ENCODE data around the gene PFN3. TPM values are rescaled to one million over a fixed set of nuclear protein-coding genes. Genes with fewer than 3 reads are reported as not detected.

PFN3 gene
- total and polyA plus RNA-seq, 2 donors from 2014 or later (not counting 2 experiments from before 2014, with no cell fraction given): not detected

Other genes with a start within 250 kb of the PFN3 start
- gene RAB24, start 96.9 kb downstream of the PFN3 start, total RNA-seq: 12.1 and 12.7 TPM in 2 replicates
- 20.8 and 21.6 TPM in 2 replicates for gene RAB24, start 96.9 kb downstream of the PFN3 start, polyA plus RNA-seq
- 281 and 287 TPM in 2 replicates for gene PRELID1, start 96.9 kb downstream of the PFN3 start, total RNA-seq
- 393 and 452 TPM in 2 replicates for gene PRELID1, start 96.9 kb downstream of the PFN3 start, polyA plus RNA-seq
- 4.6 and 6.0 TPM in 2 replicates for gene MXD3, start 88.8 kb downstream of the PFN3 start, total RNA-seq
- 6.3 and 6.7 TPM in 2 replicates for gene MXD3, start 88.8 kb downstream of the PFN3 start, polyA plus RNA-seq
- gene LMAN2, start 49.0 kb downstream of the PFN3 start, total RNA-seq: 148 TPM in 2 replicates
- 187 and 188 TPM in 2 replicates for gene LMAN2, start 49.0 kb downstream of the PFN3 start, polyA plus RNA-seq
- gene RGS14, start 42.7 kb downstream of the PFN3 start, total RNA-seq: 19.6 and 22.1 TPM in 2 replicates
- gene RGS14, start 42.7 kb downstream of the PFN3 start, polyA plus RNA-seq: 20.2 and 22.1 TPM in 2 replicates
- not detected in 2 replicates for gene SLC34A1, start 16.2 kb downstream of the PFN3 start, total RNA-seq
- gene SLC34A1, start 16.2 kb downstream of the PFN3 start, polyA plus RNA-seq: not detected in 2 replicates
- gene F12, start 8.9 kb upstream of the PFN3 start, total RNA-seq: 6.0 and 9.7 TPM in 2 replicates
- 11.8 and 12.3 TPM in 2 replicates for gene F12, start 8.9 kb upstream of the PFN3 start, polyA plus RNA-seq
- 49.4 and 58.1 TPM in 2 replicates for gene GRK6, start 26.0 kb upstream of the PFN3 start, total RNA-seq
- gene GRK6, start 26.0 kb upstream of the PFN3 start, polyA plus RNA-seq: 44.7 and 50.5 TPM in 2 replicates
- gene PRR7, start 46.2 kb upstream of the PFN3 start, total RNA-seq: 2.4 and 3.0 TPM in 2 replicates
- 4.7 and 5.0 TPM in 2 replicates for gene PRR7, start 46.2 kb upstream of the PFN3 start, polyA plus RNA-seq
- 80.8 and 88.5 TPM in 2 replicates for gene DBN1, start 73.0 kb upstream of the PFN3 start, total RNA-seq
- 69.8 and 78.7 TPM in 2 replicates for gene DBN1, start 73.0 kb upstream of the PFN3 start, polyA plus RNA-seq
- gene PDLIM7, start 96.9 kb upstream of the PFN3 start, total RNA-seq: 71.7 and 77.8 TPM in 2 replicates
- 106 and 107 TPM in 2 replicates for gene PDLIM7, start 96.9 kb upstream of the PFN3 start, polyA plus RNA-seq
- gene DOK3, start 109.2 kb upstream of the PFN3 start, total RNA-seq: 2.1 and 2.2 TPM in 2 replicates
- 1.4 and 2.0 TPM in 2 replicates for gene DOK3, start 109.2 kb upstream of the PFN3 start, polyA plus RNA-seq
- gene DDX41, start 116.3 kb upstream of the PFN3 start, total RNA-seq: 87.1 and 91.0 TPM in 2 replicates
- gene DDX41, start 116.3 kb upstream of the PFN3 start, polyA plus RNA-seq: 82.6 and 85.8 TPM in 2 replicates
- gene FAM193B, start 153.9 kb upstream of the PFN3 start, total RNA-seq: 38.3 and 42.1 TPM in 2 replicates
- 29.7 and 31.9 TPM in 2 replicates for gene FAM193B, start 153.9 kb upstream of the PFN3 start, polyA plus RNA-seq
- 138 and 155 TPM in 2 replicates for gene TMED9, start 191.5 kb upstream of the PFN3 start, total RNA-seq
- gene TMED9, start 191.5 kb upstream of the PFN3 start, polyA plus RNA-seq: 262 and 316 TPM in 2 replicates
- 25.8 and 26.9 TPM in 2 replicates for gene B4GALT7, start 199.5 kb upstream of the PFN3 start, total RNA-seq
- 30.7 and 32.0 TPM in 2 replicates for gene B4GALT7, start 199.5 kb upstream of the PFN3 start, polyA plus RNA-seq